ENCODE data around the gene GPR171. TPM values are rescaled to one million over a fixed set of nuclear protein-coding genes. Genes with fewer than 3 reads are reported as not detected.

Gene GPR171
- total RNA-seq, 1 experiment from 2014 or later = 0.17 TPM

GRCh38 chr3:151192545-151192944 is 10.5 kb downstream of the GPR171 start (continued):
- TF ChIP-seq ATF2 (CRISPR knock-in tag; IDR thresholded peaks at IDR 0.05; ENCODE audit: borderline replicate concordance, low read depth) = no peak
- TF ChIP-seq NR2C2 (CRISPR knock-in tag; IDR thresholded peaks at IDR 0.05) = no peak

- 0 out of 2 replicates have a peak overlapping the region, but pooled peaks have one; percentile 49 for H3K27ac Mint-ChIP-seq
- H3K9me3 Mint-ChIP-seq = no peaks in the 10 kb centered on the region
- ChIA-PET CTCF (no interaction called here), POLR2A (no interaction called here)
- H3K36me3 Mint-ChIP-seq = peaks cover 25% of the 10 kb centered on the region
- TF ChIP-seq ESRRA (CRISPR knock-in tag; IDR thresholded peaks at IDR 0.05; ENCODE audit: borderline replicate concordance) (no peak), ZNF317 (CRISPR knock-in tag; IDR thresholded peaks at IDR 0.05; ENCODE audit: borderline replicate concordance, low read depth) (no peak), TP53 (CRISPR knock-in tag; IDR thresholded peaks at IDR 0.05) (no peak), TCF7 (CRISPR knock-in tag; IDR thresholded peaks at IDR 0.05; ENCODE audit: low read depth) (no peak)
- no peaks in the 10 kb centered on the region for H3K27me3 Mint-ChIP-seq (ENCODE audit: low read depth)
- no peak for DNase-seq (ENCODE audit: low spot score)
- H3K4me3 Mint-ChIP-seq = no peak overlapping the region
- ATAC-seq = no peak
- H3K4me1 Mint-ChIP-seq = peaks cover 3% of the 10 kb centered on the region; the same call in 1 of the 2 replicates
Measured at GRCh38 chr3:151191095-151191494, 11.9 kb downstream of the GPR171 start.

GRCh38 chr3:151183265-151183671 is 19.7 kb downstream of the GPR171 start:
- no peaks in the 10 kb centered on the region for H3K27me3 Mint-ChIP-seq (ENCODE audit: low read depth)
- DNase-seq (ENCODE audit: low spot score) (no peak), ATAC-seq (no peak)
- TF ChIP-seq IRF1 (CRISPR knock-in tag; IDR thresholded peaks at IDR 0.05) (no peak), ZMAT4 (CRISPR knock-in tag; IDR thresholded peaks at IDR 0.05) (no peak), FOXP1 (CRISPR knock-in tag; IDR thresholded peaks at IDR 0.05; ENCODE audit: borderline replicate concordance) (no peak), USF1 (CRISPR knock-in tag; IDR thresholded peaks at IDR 0.05) (no peak)
- no peaks in the 10 kb centered on the region for H3K36me3 Mint-ChIP-seq
- H3K4me1 Mint-ChIP-seq = peaks cover 11% of the 10 kb centered on the region
- no peaks in the 10 kb centered on the region for H3K9me3 Mint-ChIP-seq
- peak overlapping the region; percentile 32; the same call in 1 of the 2 replicates for H3K27ac Mint-ChIP-seq
- POLR2A ChIA-PET = no interaction called here
- no peak overlapping the region for H3K4me3 Mint-ChIP-seq
- CTCF ChIA-PET = interaction anchor here (1.0 to 1.4 kb wide), 3 partner anchors 16 to 130 kb away, joined by 3 to 4 read pairs (median 4); no protein-coding TSS in a partner anchor

GRCh38 chr3:151182349-151183079 is 20.5 kb downstream of the GPR171 start:
- ATAC-seq = peak; percentile 48
- H3K4me3 Mint-ChIP-seq = no peak overlapping the region
- no peaks in the 10 kb centered on the region for H3K27me3 Mint-ChIP-seq (ENCODE audit: low read depth)
- H3K27ac Mint-ChIP-seq = peak overlapping the region; percentile 29
- H3K36me3 Mint-ChIP-seq = no peaks in the 10 kb centered on the region
- no peaks in the 10 kb centered on the region for H3K9me3 Mint-ChIP-seq
- peaks cover 11% of the 10 kb centered on the region for H3K4me1 Mint-ChIP-seq
- CTCF ChIA-PET = interaction anchor here (1.0 to 1.4 kb wide), 4 partner anchors 14 to 130 kb away, joined by 3 to 4 read pairs (median 4); no protein-coding TSS in a partner anchor
- TF ChIP-seq IRF1 (CRISPR knock-in tag; IDR thresholded peaks at IDR 0.05) = no peak
- no peak for TF ChIP-seq USF1 (CRISPR knock-in tag; IDR thresholded peaks at IDR 0.05)
- no peak for DNase-seq (ENCODE audit: low spot score)
- POLR2A ChIA-PET = no interaction called here
